ENCODE results near the gene ZFP36L2.

The ZFP36L2 gene

DNA sequence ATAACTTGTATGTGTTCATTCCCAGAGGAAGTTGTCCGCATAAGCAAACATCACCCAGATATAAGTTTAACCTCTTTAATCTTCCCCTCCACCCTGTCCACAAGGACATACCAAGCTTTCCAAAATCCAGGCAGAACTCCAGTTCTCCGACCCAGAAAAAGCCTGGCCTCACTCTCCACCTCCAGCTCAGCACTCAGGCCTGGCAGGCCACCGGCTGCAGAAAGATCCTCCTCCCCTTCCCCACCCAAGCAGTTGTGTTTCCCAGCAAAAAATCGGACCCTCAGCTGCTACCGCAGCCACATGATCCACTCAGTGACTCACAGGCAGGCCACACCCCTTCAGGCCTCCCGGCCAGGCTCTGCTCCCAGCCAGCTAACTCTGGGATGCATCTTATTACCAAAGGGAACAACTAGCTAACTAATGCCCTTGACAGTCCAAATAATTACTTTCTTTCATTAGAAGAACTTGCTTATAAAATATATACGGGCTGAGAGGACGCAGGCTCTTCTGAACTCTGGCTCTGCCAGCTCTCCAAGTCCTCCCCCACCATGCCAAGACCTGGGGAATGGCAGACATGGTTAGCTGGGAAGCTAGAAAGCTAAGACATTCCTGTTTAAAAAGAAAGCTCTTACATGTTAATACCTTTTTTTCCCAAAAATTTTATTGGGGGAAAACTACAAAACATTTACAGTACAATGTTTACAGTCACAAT lies 4.5 kb downstream of the ZFP36L2 start:
- no peak for DNase-seq

DNA sequence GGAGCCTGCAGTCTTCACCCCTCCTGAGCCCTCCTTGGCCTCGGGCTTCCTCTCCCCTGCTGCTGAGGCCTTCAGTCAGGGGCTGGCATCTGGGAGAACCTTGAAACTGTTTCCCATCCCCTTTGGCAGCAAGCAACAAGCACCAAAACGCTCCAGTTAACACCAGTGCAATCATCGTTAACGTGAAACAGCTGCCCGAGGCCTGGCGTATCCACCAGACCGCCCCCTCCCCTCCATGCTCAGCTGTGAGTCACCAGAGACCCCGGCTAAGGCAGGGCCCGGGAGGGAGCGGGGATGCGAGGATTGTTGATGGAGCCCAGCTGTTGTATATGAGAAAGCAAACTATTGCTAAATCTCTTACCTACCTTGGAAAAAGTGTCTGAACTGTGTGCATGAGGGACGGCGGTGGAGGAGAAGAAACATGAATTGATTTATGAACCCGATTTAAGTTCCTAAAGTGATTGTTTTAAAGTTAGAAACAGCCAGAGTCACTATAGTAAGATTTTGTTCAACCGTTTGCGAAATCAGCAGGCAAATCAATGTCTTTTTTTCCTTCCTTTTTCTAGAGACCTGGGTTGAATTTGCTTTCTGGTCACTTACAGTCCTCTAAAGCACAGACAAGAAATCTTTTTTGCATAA lies 5.2 kb downstream of the ZFP36L2 start:
- DNase-seq: no peak

DNA sequence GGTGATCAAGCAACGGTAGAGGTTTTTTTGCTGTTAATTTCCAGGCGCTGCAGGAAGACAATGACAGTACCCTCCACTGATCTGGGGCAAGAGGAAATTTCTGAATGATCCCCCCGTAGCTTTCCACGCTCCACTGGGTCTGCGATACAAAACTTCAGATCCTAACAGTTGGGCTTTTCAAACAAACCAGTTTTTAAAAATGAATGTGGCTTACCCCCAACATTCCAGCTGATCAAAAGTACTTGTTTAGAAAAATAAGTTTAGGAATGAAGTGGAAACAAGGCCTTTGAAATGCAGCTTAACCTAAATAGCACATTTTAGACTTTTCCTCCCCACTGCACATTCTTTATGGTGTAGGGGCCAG lies 5.7 kb downstream of the ZFP36L2 start:
- no peak for DNase-seq

DNA sequence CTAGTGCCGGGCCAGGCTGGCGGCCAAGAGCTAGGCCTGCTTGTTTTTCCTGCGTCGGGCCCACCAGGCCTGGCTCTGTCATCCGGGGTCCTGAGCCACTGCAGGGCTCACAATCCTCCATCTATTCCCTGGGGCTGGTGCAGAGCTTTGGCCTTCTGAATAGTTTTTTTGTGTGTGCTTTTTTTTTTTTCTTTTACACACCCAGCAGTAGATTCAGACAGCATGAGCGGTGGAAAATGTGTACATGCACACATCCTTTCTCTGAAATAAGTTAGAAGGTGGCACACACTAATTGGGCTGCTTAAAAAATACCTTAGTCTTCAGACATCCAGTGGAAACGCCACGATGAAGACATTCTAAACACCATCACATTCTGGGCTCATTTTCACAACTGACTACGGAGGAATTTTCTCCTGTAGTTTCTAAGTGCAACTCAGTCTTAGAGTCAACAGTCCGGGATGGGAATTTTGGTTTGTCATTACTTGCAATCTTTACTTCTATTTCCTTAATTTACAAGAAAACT lies 6.1 kb downstream of the ZFP36L2 start:
- no peak for DNase-seq

DNA sequence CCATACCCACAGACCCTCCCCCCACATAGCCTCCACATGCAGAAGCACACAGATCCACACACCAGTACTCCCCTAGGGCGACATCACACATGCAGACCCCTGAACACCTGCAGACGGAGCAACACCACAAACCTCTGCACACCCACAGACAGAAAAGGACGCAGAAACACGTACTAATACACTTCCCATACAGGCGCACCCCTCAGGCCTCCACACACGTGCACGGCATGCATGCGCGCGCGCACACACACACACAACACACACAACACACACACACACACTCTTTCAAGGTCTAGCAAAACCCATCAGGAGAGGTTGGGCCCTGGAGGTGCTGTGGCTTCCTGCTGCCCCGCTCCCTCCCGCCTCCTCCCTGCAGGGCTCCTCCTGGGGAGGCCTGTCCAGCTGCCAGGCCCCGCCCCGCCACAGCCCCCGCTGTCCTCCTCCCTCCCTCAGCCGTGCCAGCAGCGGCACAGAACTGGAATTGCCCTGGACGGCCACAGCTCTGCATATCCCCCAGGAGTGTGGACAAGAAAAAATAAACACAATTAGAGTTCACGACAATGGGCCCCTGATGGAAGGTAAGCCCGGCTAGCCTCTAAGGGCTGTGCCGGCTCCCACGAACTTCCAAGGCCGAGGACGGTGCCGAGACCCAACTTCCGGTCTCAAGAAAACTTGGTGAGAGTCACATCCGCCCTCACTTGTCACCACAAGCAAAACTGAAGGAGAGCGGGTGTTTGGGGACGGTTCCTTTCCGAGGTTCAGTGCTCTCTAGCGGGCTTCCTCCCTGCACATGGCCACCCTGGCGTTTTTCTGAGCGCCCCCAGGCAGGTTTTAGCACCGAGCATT lies 6.8 kb downstream of the ZFP36L2 start:
- no peak for DNase-seq

- no peak for DNase-seq
Measured at GRCh38 chr2:43218702-43219382, 7.6 kb downstream of the ZFP36L2 start.

DNA sequence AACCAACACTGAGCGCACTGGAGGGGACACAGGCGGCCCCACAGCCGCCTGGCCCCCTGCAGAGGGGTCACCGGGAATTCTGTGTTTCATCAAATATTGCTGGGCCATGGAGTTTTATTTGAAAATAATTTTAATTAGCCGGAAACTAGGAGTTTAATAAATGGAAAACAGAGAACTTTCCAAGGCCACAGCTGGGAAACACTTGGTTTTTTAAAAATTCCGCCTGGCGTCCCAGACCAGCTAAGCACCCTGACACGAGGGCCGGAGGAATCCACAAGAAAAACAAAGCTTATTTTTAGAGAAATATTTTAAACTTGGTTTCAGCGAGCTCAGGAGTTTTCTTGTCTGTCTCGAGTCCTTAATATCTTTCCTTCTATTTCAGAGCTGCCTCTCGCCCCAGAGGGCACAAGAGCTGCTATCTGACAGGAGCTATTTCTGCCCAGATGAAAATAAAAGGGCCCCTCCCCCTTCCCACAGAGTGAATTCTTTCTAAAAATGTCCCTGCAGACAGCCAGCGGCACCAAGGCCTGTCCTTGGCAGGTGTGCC lies 8.2 kb downstream of the ZFP36L2 start:
- no peak for DNase-seq

DNA sequence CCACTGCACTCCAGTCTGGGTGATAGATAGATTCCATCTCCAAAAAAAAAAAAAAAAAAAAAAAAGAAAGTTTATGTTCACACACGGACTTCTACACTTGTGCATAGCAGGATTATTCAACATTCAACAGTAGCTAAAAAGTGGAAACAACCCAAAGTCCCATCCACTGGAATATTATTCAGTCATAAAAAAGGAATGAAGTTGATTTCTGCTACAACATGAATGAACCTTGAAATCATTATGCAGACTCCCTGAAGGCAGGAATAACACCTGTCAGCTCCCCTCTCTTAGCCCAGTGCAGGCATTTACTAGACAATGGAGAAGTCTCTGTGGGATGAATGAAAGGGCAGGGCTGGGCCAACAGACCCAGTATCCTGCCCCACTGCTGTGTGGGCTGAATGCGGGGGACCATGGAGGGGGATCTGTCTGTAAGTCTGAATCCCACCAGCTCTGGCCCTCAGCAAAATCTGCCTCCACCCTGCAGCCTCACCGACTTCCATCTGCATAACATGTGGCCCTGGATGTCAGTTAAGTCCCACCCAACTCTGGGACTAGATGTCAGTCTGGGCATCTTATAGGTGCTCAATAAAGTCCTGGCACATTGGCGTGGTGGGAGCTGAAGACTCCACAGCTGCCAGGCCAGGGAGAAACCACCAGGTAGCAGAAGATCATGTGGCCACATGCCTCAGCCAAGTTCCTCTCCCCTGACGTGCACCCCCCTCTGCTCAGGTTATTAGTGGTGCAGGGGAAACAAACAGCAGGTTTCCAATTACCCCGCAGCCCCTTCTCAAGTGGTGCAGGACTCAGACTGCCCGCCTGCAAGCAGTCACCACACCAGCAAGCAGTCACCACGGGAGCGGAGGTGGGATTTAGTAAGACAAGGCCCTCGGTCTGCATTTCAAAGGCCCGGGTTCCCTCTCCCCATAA lies 8.9 kb downstream of the ZFP36L2 start:
- DNase-seq: peak; percentile 35

DNA sequence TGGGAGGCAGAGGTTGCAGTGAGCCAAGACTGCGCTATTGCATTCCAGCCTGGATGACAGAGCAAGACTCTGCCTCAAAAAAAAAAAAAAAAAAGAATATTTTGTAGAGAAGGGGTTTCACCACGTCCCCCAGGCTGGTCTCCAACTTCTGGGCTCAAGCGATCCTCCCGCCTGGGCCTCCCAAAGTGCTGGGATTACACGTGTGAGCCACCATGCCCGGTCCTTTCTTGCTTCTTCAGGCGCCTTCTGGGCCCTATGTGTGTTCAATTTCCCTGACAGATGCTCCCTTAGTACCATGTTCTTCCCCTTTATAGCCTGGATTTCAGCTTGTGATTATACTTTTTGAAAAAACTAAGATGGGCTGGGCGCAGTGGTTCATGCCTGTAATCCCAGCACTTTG lies 9.8 kb downstream of the ZFP36L2 start:
- no peak for DNase-seq

- DNase-seq: no peak
Measured at GRCh38 chr2:43215673-43216255, 10.6 kb downstream of the ZFP36L2 start.

DNA sequence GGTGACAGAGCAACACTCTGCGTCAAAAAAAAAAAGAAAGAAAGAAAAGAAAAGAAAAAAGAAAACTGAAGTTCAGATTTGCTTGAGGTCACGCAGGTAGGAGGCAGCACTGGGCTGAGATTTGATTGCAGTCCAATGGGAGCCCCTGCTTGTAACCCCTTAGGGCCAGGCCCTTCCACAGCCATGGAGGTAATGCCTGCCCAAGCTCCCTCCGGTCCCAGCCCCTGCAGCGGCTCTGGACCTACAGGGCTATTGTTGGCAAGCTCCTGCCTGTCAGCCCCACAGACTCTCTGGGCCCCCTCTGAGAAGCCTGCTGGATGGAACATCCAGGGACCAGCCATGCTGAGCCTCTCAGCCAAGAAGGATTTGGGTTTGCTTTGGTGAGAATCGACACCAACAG lies 12.2 kb downstream of the ZFP36L2 start:
- no peak for DNase-seq

- no peak for DNase-seq
Measured at GRCh38 chr2:43212931-43213330, 13.5 kb downstream of the ZFP36L2 start.

- DNase-seq: no peak
Measured at GRCh38 chr2:43212216-43212835, 14.1 kb downstream of the ZFP36L2 start.

DNA sequence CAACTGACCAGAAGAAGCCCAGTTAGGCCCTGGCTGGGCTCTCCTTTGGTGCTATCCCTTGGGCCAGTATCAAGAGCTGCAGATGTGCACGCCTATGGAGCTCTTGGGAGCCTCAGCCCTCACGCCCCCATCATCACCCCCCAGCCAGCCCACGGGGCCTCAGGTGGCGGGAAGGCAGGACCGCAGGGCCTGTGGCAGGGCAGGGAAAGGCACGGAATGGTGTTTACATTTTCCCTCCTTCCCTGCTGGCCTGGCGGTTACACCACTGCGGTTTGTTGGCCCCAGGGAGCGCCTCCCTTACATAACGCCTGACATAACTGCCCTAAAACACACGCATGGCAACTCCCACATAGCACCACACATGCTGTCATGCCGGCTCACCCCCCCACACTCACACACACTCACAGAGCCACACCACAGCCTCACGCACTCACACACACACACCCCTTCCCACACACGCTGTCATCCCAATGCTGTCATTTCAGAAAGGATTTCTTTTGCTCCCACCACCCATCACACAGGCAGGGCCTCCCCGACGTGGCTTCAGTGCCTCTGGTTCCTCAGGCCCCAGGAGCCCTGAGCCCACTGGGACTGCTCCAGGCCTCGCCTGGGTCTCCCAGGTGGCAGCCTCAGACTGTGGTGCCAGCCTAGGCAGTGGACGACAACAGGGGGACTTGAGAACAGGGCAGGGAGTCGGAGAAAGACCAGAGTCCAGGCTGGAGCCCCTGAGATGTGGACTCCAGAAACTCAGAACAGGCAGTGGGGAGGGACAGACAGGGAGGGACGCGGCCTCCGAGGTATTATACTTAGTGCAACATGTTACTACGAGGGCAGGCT lies 15.7 kb downstream of the ZFP36L2 start:
- no peak for DNase-seq

- no peak for DNase-seq
Measured at GRCh38 chr2:43210125-43210466, 16.3 kb downstream of the ZFP36L2 start.

DNA sequence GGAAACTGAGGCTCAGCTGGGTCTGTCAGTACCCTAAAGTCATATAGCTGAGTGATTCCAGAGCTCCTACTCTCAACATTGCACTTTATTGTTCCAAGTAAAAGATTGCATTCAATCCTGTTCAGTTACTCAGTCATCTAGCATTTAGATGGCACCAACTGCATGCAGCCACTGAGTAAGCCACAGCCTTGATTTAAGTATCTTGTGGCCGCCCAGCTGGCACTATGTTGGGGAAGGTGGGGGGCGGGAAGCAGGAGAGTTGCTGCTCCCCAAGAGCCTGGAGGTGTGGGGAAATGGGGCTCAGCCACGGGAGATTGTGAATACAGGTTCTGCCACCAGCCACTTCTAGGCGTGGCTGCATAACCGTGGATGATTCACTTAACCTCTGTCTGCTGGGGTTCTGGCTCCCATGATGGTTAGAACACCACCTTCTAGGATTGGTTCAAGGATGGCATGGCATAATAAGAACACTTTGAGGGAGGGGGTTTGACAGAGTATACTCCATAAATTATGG lies 17.1 kb downstream of the ZFP36L2 start:
- no peak for DNase-seq

- DNase-seq: no peak
Measured at GRCh38 chr2:43207553-43208300, 18.7 kb downstream of the ZFP36L2 start.

GRCh38 chr2:43206602-43207001 lies 19.8 kb downstream of the ZFP36L2 start:
- no peak for DNase-seq

DNA sequence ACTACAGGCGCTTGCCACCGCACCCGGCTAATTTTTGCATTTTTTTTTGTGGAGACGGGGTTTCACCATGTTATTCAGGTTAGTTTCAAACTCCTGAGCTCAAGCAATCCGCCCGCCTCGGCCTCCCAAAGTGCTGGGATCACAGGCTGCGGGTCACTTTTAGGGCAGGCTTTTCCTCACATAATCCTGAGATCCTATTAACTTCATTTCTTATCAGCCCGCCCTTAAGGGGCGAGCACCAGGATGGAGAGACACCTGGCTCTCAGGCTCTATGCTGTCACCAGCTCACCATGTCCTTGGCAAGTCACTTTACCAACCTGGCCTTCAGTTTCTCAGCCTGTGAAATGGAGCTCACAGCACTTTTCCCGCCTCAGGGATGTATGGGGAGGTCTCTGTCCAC lies 23.0 kb downstream of the ZFP36L2 start:
- DNase-seq: no peak
